HG03196 (cell line): ENCODE results near the gene HCFC1R1.

Experiments
- ATAC-seq: cut with Tn5 transposase; IDR thresholded peaks from one replicate; pipeline ENCODE4 v1.9.1; 2021; ENCODE audit not compliant: unreplicated experiment

HCFC1R1 gene

GRCh38 chr16:3035972-3036725 lies 12.4 kb upstream of the HCFC1R1 start:
- ATAC-seq = no peak

GRCh38 chr16:3035289-3035971 lies 11.7 kb upstream of the HCFC1R1 start:
- no peak for ATAC-seq

GRCh38 chr16:3032624-3033023 lies 8.9 kb upstream of the HCFC1R1 start:
- ATAC-seq = no peak

- no peak for ATAC-seq
Observed at GRCh38 chr16:3030222-3031212, 6.8 kb upstream of the HCFC1R1 start.

GRCh38 chr16:3029491-3030221 lies 5.9 kb upstream of the HCFC1R1 start:
- ATAC-seq = no peak

GRCh38 chr16:3028716-3029319 lies 5.1 kb upstream of the HCFC1R1 start:
- ATAC-seq = no peak

GRCh38 chr16:3027983-3028715 lies 4.4 kb upstream of the HCFC1R1 start:
- ATAC-seq = peak; percentile 23

GRCh38 chr16:3027489-3027795 lies 3.7 kb upstream of the HCFC1R1 start:
- ATAC-seq = no peak

GRCh38 chr16:3026609-3027488 lies 3.1 kb upstream of the HCFC1R1 start:
- ATAC-seq = no peak

- no peak for ATAC-seq
Observed at GRCh38 chr16:3026003-3026378, 2.2 kb upstream of the HCFC1R1 start.

GRCh38 chr16:3025032-3026002 lies 1.6 kb upstream of the HCFC1R1 start:
- ATAC-seq = no peak

- peak; percentile 2 for ATAC-seq
Observed at GRCh38 chr16:3023415-3023668, 400 bp downstream of the HCFC1R1 start.

GRCh38 chr16:3022684-3023414 lies 893 bp downstream of the HCFC1R1 start:
- no peak for ATAC-seq

GRCh38 chr16:3022208-3022683 lies 1.5 kb downstream of the HCFC1R1 start:
- no peak for ATAC-seq

- ATAC-seq = no peak
Observed at GRCh38 chr16:3021449-3022207, 2.1 kb downstream of the HCFC1R1 start.
